Measurements from ENCODE around the gene PPARA. TPM values are rescaled to one million over a fixed set of nuclear protein-coding genes. Genes with fewer than 3 reads are reported as not detected.

PPARA gene
- total RNA-seq, 1 donor from 2014 or later = 13.0 TPM

DNA sequence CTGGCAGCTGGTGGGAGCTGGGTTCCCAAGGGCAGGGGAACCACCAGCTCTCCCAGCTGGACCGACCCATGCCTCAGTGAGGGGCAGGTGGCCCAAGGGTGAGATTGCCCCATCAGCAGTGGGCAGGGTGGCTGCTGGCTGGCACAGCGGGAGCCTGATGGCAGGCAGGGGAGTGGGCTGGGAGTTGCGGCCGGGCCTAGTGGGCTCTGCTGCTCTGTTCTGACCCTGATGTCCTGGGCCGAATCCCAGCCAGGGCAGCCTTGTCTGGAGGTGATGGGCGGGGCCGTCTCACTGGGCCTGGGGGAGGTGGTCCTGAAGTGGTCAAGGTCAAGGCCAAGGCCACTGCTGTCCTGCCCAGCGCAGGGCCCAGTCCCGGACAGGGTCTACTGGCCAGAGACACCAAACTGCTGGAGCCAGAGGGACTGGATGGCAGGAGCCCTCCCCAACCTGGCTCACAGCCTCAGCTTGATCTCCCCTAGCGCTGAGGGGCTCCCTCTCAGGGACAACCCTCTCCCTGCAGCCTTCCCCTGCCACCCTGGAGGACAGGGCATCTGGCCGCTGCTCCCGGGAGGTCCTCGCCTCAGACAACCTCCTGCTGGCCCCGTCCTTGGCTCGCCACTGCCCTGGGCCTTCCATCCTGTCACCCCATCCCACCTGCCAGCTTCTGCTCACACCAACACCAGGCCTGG, 26.5 kb upstream of the PPARA start:
- Mint-ChIP-seq H3K9me3 (no peaks in the 10 kb centered on the region), H3K4me3 (no peak overlapping the region), H3K36me3 (no peaks in the 10 kb centered on the region), H3K27ac (no peak overlapping the region), H3K4me1 (no peaks in the 10 kb centered on the region), H3K27me3 (ENCODE audit: low read depth) (no peaks in the 10 kb centered on the region)
- TF ChIP-seq, protein P1, sequence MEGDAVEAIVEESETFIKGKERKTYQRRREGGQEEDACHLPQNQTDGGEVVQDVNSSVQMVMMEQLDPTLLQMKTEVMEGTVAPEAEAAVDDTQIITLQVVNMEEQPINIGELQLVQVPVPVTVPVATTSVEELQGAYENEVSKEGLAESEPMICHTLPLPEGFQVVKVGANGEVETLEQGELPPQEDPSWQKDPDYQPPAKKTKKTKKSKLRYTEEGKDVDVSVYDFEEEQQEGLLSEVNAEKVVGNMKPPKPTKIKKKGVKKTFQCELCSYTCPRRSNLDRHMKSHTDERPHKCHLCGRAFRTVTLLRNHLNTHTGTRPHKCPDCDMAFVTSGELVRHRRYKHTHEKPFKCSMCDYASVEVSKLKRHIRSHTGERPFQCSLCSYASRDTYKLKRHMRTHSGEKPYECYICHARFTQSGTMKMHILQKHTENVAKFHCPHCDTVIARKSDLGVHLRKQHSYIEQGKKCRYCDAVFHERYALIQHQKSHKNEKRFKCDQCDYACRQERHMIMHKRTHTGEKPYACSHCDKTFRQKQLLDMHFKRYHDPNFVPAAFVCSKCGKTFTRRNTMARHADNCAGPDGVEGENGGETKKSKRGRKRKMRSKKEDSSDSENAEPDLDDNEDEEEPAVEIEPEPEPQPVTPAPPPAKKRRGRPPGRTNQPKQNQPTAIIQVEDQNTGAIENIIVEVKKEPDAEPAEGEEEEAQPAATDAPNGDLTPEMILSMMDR (IDR thresholded peaks at IDR 0.05; ENCODE audit: unreplicated experiment) = no peak
- DNase-seq (ENCODE audit: low spot score in 2 of 2, unreplicated experiment in 2 of 2) = no peak

DNA sequence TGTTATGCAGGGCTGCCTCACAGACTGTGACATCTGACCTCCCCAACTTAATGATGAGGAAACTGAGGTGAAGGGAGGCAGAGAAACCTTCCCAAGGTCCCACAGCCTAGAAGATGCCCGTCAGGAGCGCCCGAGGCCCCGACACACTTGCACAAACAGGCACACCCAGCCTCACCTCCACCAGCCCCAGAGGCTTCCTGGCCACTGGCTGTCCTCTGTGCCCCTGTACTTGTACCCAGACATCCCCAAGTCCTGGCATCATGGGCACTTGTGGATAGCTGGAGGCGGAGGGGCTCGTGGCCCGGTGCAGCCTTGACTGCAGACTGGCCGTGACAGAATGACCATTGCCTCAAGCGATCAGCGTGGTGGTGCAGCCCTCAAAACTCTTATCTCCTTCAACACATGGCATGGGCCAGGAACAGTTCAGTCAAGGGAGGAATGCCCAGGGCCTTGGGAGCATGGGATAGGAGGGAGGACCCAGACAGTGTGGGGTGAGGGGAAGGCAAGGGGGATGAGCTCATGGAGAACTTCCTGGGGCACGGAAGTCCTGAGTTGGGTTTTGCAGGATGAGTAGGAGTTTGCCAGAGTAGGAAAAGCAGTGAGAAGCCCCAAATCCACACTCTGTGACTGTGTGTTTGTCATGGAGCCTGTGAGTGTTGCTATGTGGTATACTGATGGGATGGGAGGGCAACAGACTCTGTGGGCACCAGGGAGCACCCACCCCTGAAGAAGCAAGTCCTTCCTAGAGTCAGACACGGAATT, 25.8 kb upstream of the PPARA start:
- no peak overlapping the region for H3K4me3 Mint-ChIP-seq
- H3K27ac Mint-ChIP-seq = no peak overlapping the region
- H3K9me3 Mint-ChIP-seq = no peaks in the 10 kb centered on the region
- TF ChIP-seq, protein P1 (IDR thresholded peaks at IDR 0.05; ENCODE audit: unreplicated experiment) = no peak
- DNase-seq (ENCODE audit: low spot score in 2 of 2, unreplicated experiment in 2 of 2) = no peak
- no peaks in the 10 kb centered on the region for H3K27me3 Mint-ChIP-seq (ENCODE audit: low read depth)
- H3K36me3 Mint-ChIP-seq = no peaks in the 10 kb centered on the region
- H3K4me1 Mint-ChIP-seq = no peaks in the 10 kb centered on the region

DNA sequence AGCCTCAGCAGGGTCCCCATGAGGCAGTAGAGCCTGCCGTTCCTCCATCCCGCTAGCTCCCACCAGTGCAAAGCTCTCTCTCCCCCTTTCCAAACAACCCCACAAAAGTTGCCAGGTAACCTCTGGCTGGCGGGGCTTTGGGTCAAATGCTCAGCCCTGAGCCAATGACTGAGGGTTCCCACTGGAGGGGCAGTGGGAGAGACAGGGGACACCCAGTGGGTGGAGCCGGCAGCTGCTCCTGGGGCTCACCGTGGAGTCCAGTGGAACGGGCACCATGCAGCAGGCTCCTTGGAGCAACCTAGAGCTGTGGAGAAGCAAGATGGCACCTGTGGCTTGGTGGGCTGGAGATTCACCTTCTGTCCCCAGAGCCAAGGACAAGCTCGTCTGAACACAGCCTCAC, 25.0 kb upstream of the PPARA start:
- Mint-ChIP-seq H3K27me3 (ENCODE audit: low read depth) (no peaks in the 10 kb centered on the region), H3K36me3 (no peaks in the 10 kb centered on the region), H3K9me3 (no peaks in the 10 kb centered on the region), H3K27ac (no peak overlapping the region), H3K4me3 (no peak overlapping the region), H3K4me1 (no peaks in the 10 kb centered on the region)
- TF ChIP-seq, protein P1 (IDR thresholded peaks at IDR 0.05; ENCODE audit: unreplicated experiment) = no peak
- DNase-seq (ENCODE audit: low spot score in 2 of 2, unreplicated experiment in 2 of 2) = no peak

DNA sequence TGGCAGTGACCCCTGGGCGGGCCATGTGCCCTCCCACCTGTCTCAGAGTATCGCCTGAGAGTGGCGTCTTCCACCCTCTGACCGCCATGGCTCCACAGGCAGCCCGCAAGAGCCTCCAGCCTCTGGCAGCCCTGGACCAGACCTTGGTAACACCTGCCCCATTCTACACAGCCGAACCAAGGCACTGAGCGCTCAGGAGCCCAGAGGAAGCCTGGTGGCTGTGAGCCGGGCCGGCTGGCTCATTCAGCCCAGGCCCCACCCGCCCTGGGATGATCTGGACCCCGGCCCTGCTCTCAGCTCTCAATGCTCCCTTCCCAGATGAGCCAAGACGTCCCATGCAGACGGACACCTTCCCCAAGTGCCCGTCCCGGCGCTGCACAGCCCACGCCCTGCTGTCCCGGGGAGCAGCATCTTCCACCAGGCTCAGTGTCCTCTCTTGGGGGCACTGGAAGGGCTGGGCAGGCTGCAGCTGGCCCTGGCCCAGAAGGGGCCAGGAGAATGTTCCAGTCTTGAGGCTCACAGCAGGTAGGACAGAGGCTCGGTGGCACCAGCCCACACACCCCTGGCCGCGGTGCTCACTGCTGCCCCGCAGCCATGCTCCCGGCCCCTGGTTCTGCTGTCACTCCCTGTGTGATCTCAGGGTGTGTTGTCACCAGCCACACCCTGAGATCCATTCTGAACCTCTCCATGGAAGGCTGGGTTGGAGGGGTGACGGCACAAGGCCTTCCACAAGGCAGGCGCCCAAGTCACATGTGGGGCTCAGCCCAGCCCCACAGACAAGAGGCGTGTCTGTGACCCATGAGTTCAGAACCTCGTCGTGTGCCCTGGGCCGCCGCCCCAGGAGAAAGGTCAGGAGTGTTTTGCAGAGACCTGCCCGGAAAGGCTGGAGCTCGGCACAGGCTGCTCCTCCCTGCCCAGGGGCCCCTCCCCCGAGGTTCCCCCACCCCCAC, 24.2 kb upstream of the PPARA start:
- Mint-ChIP-seq H3K27me3 (ENCODE audit: low read depth) (no peaks in the 10 kb centered on the region), H3K27ac (no peak overlapping the region), H3K4me1 (no peaks in the 10 kb centered on the region), H3K36me3 (no peaks in the 10 kb centered on the region), H3K4me3 (no peak overlapping the region), H3K9me3 (no peaks in the 10 kb centered on the region)
- TF ChIP-seq, protein P1 (IDR thresholded peaks at IDR 0.05; ENCODE audit: unreplicated experiment) = no peak
- no peak for DNase-seq (ENCODE audit: low spot score in 2 of 2, unreplicated experiment in 2 of 2)

DNA sequence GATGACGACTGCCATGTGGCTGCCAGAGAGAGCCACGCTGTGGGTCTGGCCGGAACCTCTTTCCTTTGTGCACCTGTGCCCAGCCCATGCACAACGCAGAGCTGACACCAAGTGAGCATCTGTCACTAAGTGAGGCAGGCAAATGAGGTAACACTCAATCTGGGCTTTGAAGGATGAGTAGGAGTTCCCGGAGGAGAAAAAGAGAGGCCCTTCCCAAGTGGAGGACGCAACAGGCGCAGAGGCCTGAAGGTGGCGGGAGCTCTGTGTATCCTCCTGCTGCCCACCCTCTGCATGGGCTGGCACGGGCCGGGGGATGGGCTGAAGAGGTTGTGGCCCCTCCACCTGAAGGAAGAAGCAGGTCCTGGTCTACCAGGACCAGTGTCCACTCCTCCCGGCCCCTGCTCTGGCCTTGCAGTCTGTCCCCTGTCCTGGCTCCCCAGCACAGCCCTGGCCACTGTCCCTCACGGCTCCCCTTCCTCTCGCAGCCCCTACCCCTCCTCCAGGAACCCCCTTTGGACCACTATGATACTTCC, 23.4 kb upstream of the PPARA start:
- Mint-ChIP-seq H3K4me3 (no peak overlapping the region), H3K36me3 (no peaks in the 10 kb centered on the region), H3K4me1 (no peaks in the 10 kb centered on the region), H3K9me3 (no peaks in the 10 kb centered on the region), H3K27me3 (ENCODE audit: low read depth) (no peaks in the 10 kb centered on the region), H3K27ac (no peak overlapping the region)
- DNase-seq (ENCODE audit: low spot score in 2 of 2, unreplicated experiment in 2 of 2) = no peak
- TF ChIP-seq, protein P1 (IDR thresholded peaks at IDR 0.05; ENCODE audit: unreplicated experiment) = no peak

Data from mesothelial cell of epicardium (in vitro differentiated cells).